ENCODE results near the gene RACK1.

The RACK1 gene

DNA sequence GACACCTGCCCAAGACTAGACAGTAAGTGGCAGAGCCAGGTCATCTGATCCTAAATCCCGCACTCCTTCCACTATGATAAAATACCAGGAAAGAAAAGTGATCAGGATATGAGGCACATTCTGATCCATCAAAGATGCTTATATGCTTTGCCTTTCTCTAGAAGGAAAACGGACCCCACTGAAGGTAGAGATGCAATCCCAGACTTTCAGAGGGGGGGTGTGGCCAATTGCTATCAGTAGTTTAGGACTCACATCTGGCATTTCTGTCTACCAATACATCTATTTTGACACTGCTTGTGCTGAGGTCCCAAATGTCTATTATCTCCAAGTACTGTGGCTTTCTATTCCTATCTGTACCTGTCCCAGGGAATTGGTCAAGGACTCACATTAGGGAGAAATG lies 15.6 kb upstream of the RACK1 start:
- no peak for DNase-seq

DNA sequence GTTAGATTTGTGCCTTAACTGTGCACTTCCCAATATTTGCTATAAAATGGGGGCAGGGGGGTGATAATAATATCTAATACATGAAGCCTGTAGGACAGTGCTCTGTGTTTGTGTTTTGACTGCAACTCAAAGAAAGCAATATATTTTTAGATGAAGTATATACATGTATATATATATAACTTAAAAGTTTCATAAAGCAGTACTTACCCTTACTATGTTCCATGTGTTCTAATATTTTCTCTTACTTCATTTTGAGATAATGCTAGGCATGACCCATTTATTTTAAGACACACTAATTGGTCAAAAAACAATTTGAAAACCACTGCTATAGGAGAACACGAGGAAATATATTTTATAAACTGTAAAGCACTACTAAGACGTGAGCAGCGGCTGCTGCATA lies 14.9 kb upstream of the RACK1 start:
- no peak for DNase-seq

DNA sequence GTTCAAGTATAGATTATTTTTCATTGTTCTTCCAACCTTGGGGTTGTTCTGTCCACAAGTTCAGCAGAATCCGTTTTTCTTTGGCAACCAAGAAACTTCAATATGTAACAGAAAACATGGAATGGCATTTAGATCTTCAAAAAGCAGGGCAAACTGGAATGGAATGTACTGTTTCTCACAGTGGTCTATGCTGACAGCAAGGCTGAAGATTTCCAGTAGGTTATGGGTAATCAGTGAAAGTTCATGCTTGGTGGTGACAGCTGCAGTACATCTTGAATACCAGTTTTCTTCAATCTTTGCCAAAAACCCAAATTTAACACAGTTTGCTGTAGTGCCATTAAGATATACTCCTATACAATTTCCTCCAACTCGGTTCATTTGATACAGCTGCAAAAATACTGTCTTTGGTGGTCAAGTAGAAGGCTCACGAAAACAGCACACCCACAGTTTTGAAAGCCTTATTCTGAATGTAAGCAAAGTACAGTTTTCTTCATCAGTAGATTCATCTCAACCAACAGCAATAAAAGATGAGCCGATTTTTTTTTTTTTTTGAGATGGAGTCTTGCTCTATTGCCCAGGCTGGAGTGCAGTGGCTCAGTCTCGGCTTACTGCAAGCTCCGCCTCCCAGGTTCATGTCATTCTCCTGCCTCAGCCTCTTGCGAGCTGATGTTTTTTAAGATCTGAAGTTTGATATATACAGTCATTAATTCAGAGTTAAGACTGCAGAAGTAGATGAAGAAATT lies 12.3 kb upstream of the RACK1 start:
- no peak for DNase-seq

- DNase-seq: no peak
Measured at GRCh38 chr5:181255276-181255675, 11.6 kb upstream of the RACK1 start.

DNA sequence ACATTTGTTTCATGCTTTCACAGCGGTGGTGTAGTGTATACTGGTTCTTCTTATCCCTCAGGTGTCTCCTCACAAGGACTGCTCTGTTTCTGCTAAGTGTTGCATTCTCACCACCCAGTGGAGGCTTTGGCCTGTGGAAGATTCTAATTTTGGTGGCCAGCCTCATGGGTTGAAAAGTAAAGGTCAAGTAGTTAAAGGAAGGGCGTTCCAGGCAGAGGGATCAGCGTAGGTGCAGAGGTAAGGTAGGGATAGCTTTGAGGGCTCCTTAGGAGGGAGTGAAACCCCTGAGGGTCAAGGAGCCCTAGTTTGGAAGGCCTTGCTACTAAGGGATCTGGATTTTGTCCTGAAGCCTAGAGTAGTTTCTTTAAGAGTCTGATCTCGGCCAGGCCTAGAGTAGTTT lies 4.6 kb upstream of the RACK1 start:
- DNase-seq: no peak

GRCh38 chr5:181246276-181247049 lies 2.8 kb upstream of the RACK1 start:
- no peak for DNase-seq

DNA sequence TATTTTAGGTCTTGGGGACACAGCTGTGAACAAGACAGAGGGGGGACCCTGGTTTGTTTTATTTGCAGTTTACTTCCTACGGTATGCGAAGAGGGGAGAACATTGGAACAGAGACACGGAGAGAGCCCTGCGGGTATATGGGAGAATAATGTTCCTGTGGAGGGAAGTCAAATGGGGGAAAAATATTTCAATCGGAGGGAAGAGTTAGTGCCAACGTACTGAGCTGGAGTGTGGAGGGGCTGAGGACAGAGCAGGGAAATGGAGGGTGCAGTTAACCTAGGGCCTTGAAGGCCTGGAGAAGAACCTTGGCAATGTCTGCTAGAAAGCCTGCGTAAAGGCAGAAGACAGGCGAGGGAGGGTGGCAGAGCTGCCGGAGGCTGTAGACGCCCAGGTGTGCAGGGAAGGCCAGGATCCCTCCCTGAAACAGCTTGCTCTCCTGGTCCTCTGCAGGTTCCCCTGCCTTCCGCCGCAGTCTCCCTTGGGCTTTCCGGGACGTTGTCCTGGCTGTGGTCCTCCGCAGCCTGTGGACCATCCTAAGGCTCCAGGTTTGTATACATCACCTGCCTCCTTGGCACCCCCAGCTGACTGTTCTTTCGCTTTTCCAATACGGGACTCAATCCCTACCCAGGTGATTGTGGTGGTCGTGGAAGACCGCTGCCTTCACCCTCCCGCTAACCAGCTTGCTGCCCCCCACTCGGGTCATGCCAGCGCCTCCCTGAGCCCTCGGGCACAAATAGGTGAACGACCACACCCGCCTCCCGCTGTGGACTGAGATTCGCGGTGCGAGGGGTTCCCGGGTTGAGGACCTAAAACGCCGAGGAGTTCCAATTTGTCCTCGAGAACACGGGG lies 1.9 kb upstream of the RACK1 start:
- no peak for DNase-seq

DNA sequence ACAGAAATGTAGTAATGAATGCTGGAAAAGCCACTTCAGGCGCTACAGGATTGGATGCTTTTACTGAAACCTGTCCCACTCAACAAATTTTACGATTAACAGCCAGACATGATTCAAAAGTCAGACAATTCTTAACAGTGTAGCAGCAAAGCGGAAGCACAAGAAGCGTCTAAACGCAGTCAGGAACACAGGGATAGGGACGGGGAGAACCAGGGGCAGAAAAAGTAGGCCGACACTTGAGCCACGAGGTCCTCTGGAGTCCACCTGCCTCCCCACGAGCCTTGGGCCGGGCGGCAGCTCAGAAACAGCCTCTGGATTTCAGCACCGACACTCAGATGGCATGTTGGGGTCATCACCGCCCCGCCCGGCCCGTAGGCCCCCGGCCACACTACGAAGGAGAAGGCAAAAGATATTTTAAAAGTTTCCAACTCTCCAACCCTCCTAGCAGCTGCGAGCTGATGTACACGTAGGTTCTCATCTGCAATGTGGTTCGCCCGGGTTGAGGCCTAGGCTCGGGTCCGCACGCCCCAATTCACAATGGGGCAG lies 615 bp downstream of the RACK1 start:
- DNase-seq: no peak

GRCh38 chr5:181242031-181242451 lies 1.7 kb downstream of the RACK1 start:
- no peak for DNase-seq

DNA sequence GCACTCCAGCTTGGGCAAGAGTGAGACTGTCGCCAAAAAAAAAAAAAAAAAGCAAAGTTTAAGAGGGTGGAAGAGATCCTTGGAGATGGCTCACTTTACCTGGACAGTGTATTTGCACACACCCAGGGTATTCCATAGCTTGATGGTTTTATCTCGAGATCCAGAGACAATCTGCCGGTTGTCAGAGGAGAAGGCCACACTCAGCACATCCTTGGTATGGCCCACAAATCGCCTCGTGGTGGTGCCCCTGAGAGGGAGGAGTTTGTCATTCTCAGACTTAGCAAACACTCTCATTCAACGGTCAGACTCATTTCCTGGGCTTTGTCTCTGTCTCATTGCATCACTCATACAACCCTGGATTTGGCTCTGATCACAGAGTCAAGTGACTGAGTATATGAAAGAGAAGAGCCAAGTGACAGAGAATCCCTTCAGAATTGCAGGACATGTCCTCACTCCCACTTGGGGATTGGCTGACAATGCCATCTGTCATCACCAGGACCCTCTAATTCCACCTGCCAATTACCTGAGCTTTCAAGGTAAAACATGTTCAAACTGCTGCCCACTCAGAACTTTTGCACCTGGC lies 2.2 kb downstream of the RACK1 start:
- DNase-seq: no peak

DNA sequence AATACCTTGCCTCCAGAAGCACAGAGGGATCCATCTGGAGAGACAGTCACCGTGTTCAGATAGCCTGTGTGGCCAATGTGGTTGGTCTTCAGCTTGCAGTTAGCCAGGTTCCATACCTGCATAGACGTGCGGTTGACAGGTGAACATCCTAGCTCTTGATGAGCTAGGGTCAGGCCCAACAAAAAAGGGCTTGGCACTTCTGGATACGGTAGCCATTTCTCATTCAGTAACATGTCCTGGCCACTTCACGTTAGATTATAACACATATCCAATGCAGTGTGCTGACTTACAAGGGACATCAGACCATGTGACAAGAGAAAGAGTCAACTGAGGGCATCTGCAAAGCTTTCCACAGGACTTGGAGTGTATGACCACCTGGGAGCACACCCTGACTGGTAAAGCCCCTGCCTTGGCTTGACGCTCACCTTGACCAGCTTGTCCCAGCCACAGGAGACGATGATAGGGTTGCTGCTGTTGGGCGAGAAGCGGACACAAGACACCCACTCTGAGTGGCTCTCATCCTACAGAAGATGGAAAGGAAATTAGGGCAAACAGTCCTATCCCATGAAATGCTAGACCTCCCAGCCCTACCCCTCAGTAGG lies 4.5 kb downstream of the RACK1 start:
- DNase-seq: no peak

GRCh38 chr5:181237729-181238385 lies 5.8 kb downstream of the RACK1 start:
- DNase-seq: no peak

DNA sequence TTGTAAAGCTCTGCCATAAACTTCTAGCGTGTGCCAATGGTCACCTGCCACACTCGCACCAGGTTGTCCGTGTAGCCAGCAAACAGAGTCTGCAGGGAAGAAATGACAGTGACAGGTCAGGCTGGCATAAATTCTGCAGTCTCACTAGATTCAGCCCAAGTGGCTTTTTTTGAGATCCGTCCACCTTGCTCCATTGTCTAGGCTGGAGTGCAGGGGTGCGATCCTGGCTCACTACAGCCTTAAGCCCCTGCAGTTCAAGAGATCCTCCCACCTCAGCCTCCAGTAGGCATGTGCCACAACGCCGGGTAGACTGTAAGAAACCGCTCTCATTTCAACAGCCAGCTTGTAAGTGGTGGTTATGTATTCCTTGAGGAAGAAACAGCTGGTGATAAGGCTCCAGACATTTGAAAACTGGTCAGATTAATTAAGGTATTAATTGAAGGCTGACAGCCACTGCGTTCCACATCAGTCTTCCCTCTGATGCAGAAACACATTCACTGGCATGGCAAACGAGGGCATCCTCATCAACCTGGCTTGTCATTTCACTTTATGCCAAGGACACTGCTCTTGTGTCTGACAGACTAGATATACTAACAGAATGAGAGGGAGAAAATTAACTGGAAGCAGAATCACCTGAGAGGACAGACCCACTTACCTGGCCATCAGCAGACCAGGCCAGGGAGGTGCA lies 6.6 kb downstream of the RACK1 start:
- DNase-seq: no peak

DNA sequence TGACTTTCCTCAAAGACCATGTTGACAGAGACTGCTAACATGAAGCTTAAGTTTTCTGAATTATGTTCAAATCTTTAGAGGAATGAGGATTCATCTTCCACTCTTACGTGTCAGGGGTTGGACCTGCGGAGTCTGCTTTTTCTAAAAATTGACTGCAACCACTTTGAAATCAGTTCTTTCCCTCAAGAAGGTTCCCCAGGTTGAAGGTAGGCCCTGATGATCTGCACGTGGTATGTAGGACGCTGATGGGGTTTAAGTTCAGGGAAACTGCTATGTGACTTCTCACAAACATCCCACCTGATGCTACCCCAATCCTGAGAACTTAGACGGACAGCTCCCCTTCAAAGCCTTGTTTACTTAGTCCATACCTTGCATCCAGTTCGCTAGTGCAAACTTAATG lies 7.2 kb downstream of the RACK1 start:
- no peak for DNase-seq

DNA sequence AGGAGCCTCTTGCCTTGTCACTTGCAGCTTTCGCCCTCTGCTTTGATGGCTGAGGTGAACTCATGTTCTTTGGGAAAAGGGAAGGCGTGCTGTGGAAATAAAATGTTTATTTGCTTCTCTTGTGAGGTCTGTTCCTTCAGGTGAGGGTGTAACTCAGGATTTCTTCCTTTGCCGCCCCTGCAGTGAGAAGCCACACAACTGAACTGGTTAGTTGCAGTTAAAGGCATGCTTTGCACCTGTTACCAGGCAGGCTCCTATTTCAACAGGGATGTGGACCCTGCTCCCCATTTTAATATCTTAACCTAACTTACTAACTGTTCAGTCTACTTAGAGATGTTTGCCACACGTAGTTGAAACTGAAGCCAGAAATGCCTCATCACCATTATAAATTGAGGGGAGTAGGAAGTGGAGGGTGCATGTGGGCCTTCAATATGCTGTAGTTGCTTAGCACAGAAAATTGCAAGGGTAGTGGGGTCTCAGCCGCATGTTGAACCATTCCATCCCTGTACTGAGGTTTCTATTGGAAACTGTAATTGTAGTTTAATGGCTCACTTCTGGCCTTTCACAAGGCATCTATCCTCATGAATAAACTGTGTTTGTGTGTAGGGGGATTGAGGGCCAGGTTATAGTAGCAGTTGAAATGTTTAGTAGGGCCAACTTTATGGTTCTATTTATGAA lies 7.9 kb downstream of the RACK1 start:
- DNase-seq: no peak

DNA sequence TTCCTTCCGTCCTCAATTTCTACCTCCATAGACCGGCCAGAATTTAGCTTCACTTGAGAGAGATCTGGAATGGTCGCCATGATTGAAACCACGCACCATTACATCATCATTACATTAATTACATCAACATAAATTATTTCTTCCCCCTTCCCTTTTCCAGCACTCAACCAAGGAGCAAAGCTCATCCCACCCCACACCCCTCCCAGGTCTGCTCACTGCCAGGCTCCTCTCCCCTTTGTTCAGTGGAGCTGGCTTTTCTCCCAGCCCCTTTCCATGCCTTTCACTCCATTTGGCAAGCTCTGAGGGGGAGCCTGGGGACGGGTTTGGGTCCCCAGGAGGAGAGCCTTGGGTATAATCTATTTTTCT lies 8.4 kb downstream of the RACK1 start:
- DNase-seq: no peak

GRCh38 chr5:181234455-181235306 lies 9.0 kb downstream of the RACK1 start:
- DNase-seq: no peak

DNA sequence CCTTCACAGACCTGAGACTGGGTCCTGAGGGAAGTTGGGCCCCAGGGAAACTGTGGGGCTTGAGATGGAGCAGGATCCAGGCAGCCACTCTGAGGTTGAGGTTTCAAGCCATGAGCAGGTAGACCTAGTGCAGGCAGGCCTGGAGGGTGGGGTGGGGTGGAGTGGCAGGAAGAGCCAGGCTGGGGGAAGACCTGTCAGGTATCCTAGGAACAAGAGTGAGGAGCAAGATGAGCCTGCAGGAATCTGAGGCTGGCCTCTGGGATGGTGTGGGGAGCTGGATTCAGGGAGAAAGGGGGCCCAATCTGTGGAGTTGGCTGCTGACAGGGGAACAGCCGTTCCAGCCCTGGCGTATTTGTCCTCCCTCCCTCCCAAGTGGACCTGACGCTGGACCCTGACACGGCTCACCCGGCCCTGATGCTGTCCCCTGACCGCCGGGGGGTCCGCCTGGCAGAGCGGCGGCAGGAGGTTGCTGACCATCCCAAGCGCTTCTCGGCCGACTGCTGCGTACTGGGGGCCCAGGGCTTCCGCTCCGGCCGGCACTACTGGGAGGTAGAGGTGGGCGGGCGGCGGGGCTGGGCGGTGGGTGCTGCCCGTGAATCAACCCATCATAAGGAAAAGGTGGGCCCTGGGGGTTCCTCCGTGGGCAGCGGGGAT lies 9.8 kb downstream of the RACK1 start:
- no peak for DNase-seq

All from NCI-H2081 (cell line).